ENCODE measurements around the gene WFIKKN2. TPM values are rescaled to one million over a fixed set of nuclear protein-coding genes. Genes with fewer than 3 reads are reported as not detected.

Gene WFIKKN2
- total and polyA plus RNA-seq, 2 of the 13 experiments (the other 11 are each of a cell fraction or from before 2014, with no cell fraction given) = not detected

DNA sequence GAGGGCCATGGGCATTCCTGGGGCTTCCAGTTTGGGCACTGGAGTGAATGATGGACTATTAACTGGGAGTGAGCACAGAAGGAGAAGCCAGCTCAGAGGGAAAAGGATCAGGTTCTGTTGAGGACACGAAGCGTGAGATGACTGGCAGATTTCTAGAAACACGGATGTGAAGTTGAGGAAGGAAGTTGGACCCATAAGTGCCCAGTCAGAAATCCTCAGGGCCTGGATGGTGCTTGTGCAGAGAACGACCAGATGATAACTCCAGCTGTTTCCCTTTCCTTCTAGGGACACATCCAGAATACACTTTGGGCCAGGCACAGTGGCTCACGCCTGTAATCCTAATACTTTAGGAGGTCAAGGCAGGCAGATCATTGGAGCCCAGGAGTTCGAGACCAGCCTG is 44.8 kb upstream of the WFIKKN2 start:
- POLR2A ChIA-PET = interaction anchor here (0.9 kb wide), 1 partner anchor 76 kb away, joined by 3 read pairs; the partner anchor contains the start of gene TOB1

DNA sequence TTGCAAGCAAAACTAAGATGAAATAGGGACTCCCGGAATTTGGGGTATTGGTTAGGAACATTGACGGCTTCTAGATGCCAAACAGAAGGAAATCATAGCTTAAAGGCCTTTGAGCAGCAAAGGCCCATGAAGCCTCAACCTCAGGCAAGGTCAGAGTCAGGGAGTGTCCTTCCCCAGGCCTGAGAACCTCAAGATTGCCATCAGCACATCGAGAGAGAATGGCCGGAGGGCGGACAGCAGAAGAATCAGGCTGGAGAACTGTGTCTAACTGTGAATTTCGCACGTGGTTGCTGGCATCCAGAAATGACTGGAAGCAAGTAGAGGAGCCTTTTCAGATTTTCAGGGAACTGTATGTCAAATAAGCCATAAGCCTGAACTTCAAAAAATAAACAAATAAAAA is 43.3 kb upstream of the WFIKKN2 start:
- CTCF ChIA-PET (ENCODE audit: low intra/inter-chr PET ratio, low total read pairs) = no interaction called here

More for the DNA sequence above, 44.8 kb upstream of the WFIKKN2 start:
- CTCF ChIA-PET (ENCODE audit: low intra/inter-chr PET ratio, low total read pairs) = no interaction called here
- Histone ChIP-seq H3K9me3 (ENCODE audit: low read length) (no peaks in the 10 kb centered on the region), H2AFZ (ENCODE audit: low read length) (no peak overlapping the region), H4K20me1 (ENCODE audit: insufficient read depth, low read length) (no peaks in the 10 kb centered on the region), H3K4me2 (ENCODE audit: low read depth, low read length) (no peak overlapping the region), H3K4me1 (ENCODE audit: insufficient read depth, low read length) (peaks cover 19% of the 10 kb centered on the region), H3K79me2 (ENCODE audit: insufficient read depth, low read length) (no peaks in the 10 kb centered on the region), H3K27me3 (ENCODE audit: control insufficient read depth in 1 of 2, insufficient read depth in 2 of 2, low read length in 2 of 2) (peaks cover 2 to 16% of the 10 kb centered on the region in 2 experiments; a peak in 3 of 5 replicates), H3K4me3 (replicated peaks in 1 of 3; ENCODE audit: insufficient read depth in 1 of 3, low read depth in 2 of 3, low read length in 3 of 3) (no peak overlapping the region), H3K36me3 (replicated peaks in 1 of 2; ENCODE audit: control insufficient read depth in 1 of 2, insufficient read depth in 2 of 2, low read length in 2 of 2) (no peaks in the 10 kb centered on the region), H3K27ac (ENCODE audit: extremely low read length, insufficient read depth, low read length) (no peak overlapping the region), H3K9ac (ENCODE audit: insufficient read depth, low read depth, low read length) (no peak overlapping the region)
- no TSS peak for BruUV-seq (replicated peaks)
- WGBS (ENCODE audit: low lambda C conversion rate) = 39% methylated on average over 6 of the region's 6 CpGs
- DNase-seq (ENCODE audit: low spot score) (no peak), FAIRE-seq (no peak), ATAC-seq (no peak)
- TF ChIP-seq ZSCAN31 (CRISPR knock-in tag; IDR thresholded peaks at IDR 0.05; ENCODE audit: low read depth) (no peak), NFE2L2 (IDR thresholded peaks at IDR 0.05; ENCODE audit: low read length) (peak; percentile 46), WIZ (CRISPR knock-in tag; IDR thresholded peaks at IDR 0.05) (no peak)
- in situ Hi-C loops (cut with HindIII; ENCODE audit: extremely low pct_ligation_motif_present, low pct_unique_long_range_greater_than_20kb) = no loop called here
- intact Hi-C loops (cut with micrococcal nuclease; ENCODE audit: unreplicated experiment) = no loop called here

More for the DNA sequence above, 43.3 kb upstream of the WFIKKN2 start:
- Histone ChIP-seq H3K4me2 (ENCODE audit: low read depth, low read length) (no peak overlapping the region), H3K79me2 (ENCODE audit: insufficient read depth, low read length) (no peaks in the 10 kb centered on the region), H3K27me3 (ENCODE audit: control insufficient read depth in 1 of 2, insufficient read depth in 2 of 2, low read length in 2 of 2) (peaks cover 2 to 18% of the 10 kb centered on the region in 2 experiments; a peak in 4 of 5 replicates), H3K9me3 (ENCODE audit: low read length) (no peaks in the 10 kb centered on the region), H3K27ac (ENCODE audit: extremely low read length, insufficient read depth, low read length) (no peak overlapping the region), H3K9ac (ENCODE audit: insufficient read depth, low read depth, low read length) (no peak overlapping the region), H4K20me1 (ENCODE audit: insufficient read depth, low read length) (no peaks in the 10 kb centered on the region), H3K4me1 (ENCODE audit: insufficient read depth, low read length) (peaks cover 7% of the 10 kb centered on the region), H2AFZ (ENCODE audit: low read length) (no peak overlapping the region), H3K4me3 (replicated peaks in 1 of 3; ENCODE audit: insufficient read depth in 1 of 3, low read depth in 2 of 3, low read length in 3 of 3) (no peak overlapping the region), H3K36me3 (replicated peaks in 1 of 2; ENCODE audit: control insufficient read depth in 1 of 2, insufficient read depth in 2 of 2, low read length in 2 of 2) (no peaks in the 10 kb centered on the region)
- FAIRE-seq (no peak), DNase-seq (ENCODE audit: low spot score) (no peak), ATAC-seq (no peak)
- POLR2A ChIA-PET = no interaction called here
- no TSS peak for BruUV-seq (replicated peaks)
- in situ Hi-C loops (cut with HindIII; ENCODE audit: extremely low pct_ligation_motif_present, low pct_unique_long_range_greater_than_20kb) = no loop called here
- intact Hi-C loops (cut with micrococcal nuclease; ENCODE audit: unreplicated experiment) = no loop called here
- 55% methylated on average over 7 of the region's 7 CpGs for WGBS (ENCODE audit: low lambda C conversion rate)
- no peak for TF ChIP-seq SRSF4 (IDR thresholded peaks at IDR 0.05; ENCODE audit: low read depth, low read length, poor library complexity, severe bottlenecking)
- TF ChIP-seq ZNF879 (CRISPR knock-in tag; IDR thresholded peaks at IDR 0.05) = no peak
- no peak for TF ChIP-seq MTA1 (CRISPR knock-in tag; IDR thresholded peaks at IDR 0.05; ENCODE audit: borderline replicate concordance)
